ENCODE measurements around the gene USP34. TPM values are rescaled to one million over a fixed set of nuclear protein-coding genes. Genes with fewer than 3 reads are reported as not detected.
"Not testable (repeated sequence)": the region's sequence is repeated elsewhere in the genome, so short reads cannot be mapped to it uniquely, and the experiment has no call there.

USP34 gene
- total RNA-seq, 4 donors from 2014 or later, result 120 to 210 (median 157) TPM

DNA sequence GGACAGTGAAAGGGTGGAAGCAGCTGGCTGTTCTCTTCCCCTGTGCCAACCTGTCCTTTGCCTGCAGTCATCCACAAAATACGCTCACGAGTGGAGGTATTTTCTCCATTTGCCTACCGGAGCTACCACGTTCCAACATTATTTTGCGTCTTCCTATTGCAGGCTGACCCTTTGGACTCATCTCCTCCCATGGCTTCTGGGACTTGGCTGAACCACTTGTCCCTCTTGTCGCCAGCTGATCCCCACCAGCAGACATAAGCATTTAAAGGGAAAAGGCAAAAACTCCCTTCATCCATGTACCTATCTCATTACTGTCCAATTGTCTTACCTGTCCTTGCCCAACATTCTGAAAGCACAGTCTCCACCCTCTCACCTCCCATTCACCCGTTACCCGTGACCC, 295.9 kb downstream of the USP34 start:
- no peaks in the 10 kb centered on the region for H3K27me3 ChIP-seq
- H3K9me3 ChIP-seq, result no peaks in the 10 kb centered on the region
- H3K4me1 ChIP-seq, result peaks cover 2 to 30% (median 17%) of the 10 kb centered on the region in 3 donors
- ATAC-seq, result no peak
- no peak overlapping the region for H3K4me3 ChIP-seq
- TF ChIP-seq POLR2AphosphoS5 (IDR thresholded peaks at IDR 0.05) (no peak), POLR2A (IDR thresholded peaks at IDR 0.05) (no peak), EP300 (IDR thresholded peaks at IDR 0.05) (no peak)
- TF ChIP-seq, protein P1, sequence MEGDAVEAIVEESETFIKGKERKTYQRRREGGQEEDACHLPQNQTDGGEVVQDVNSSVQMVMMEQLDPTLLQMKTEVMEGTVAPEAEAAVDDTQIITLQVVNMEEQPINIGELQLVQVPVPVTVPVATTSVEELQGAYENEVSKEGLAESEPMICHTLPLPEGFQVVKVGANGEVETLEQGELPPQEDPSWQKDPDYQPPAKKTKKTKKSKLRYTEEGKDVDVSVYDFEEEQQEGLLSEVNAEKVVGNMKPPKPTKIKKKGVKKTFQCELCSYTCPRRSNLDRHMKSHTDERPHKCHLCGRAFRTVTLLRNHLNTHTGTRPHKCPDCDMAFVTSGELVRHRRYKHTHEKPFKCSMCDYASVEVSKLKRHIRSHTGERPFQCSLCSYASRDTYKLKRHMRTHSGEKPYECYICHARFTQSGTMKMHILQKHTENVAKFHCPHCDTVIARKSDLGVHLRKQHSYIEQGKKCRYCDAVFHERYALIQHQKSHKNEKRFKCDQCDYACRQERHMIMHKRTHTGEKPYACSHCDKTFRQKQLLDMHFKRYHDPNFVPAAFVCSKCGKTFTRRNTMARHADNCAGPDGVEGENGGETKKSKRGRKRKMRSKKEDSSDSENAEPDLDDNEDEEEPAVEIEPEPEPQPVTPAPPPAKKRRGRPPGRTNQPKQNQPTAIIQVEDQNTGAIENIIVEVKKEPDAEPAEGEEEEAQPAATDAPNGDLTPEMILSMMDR (IDR thresholded peaks at IDR 0.05), result no peak
- no peaks in the 10 kb centered on the region for H3K36me3 ChIP-seq
- 78 to 81% methylated on average over 7 of the region's 8 CpGs for WGBS, 2 donors (ENCODE audit: low coverage in 1 of 2)
- H3K27ac ChIP-seq, result no peak overlapping the region

DNA sequence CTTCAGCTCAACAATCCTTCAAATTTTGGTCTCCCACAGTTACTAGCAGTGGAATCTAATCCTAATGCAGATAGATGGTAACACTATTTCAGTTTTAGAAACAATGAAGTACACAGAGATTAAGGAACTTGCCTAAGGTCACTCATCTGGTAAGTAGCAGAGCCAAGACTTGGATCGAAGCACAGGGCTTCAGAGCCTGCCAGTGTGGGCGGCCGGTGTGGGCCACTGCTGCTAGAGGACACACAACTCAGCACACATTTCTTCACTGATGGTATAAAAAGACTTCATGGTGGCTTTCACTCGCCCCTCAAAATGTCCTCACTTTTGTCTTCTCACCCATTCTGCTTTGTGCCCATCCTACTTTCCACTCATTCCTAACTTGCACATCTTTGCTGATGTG, 297.8 kb downstream of the USP34 start:
- Histone ChIP-seq H3K27ac (no peak overlapping the region), H3K27me3 (no peaks in the 10 kb centered on the region), H3K4me1 (peaks cover 0 to 11% (median under 1%) of the 10 kb centered on the region in 3 donors), H3K9me3 (no peaks in the 10 kb centered on the region), H3K36me3 (peaks cover 0 to under 1% of the 10 kb centered on the region in 2 donors), H3K4me3 (no peak overlapping the region)
- no peak for ATAC-seq
- 40 to 69% methylated on average over 1 to 3 of the region's 4 CpGs for WGBS, 2 donors (ENCODE audit: low coverage in 1 of 2)
- TF ChIP-seq EP300 (IDR thresholded peaks at IDR 0.05), result no peak
- TF ChIP-seq, protein P1 (IDR thresholded peaks at IDR 0.05), result no peak
- no peak for TF ChIP-seq POLR2AphosphoS5 (IDR thresholded peaks at IDR 0.05)
- no peak for TF ChIP-seq POLR2A (IDR thresholded peaks at IDR 0.05)

DNA sequence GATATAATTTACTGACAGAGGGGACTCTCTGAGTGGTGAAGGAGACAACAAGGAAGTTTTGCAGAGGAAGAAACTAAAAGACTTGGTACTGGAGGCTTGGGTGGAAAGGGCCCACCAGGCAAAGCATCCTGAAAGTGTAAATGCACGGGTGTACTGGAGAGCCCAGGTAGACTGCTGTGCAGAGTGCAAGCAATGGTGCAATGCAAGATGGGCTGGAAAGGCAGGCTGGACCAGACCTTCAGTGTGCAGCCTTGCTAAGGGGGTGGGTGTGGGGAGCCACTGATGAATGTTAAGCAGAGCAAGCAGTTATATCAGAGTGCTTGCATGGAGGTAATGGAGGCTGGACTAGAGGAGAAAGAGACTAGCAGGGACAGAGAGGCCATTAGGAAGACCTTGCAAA, 298.2 kb downstream of the USP34 start:
- 75 to 86% methylated on average over 1 of the region's 1 CpG for WGBS, 2 donors (ENCODE audit: low coverage in 1 of 2)
- Histone ChIP-seq H3K27me3 (no peaks in the 10 kb centered on the region), H3K36me3 (peaks cover 0 to 5% of the 10 kb centered on the region in 2 donors), H3K4me1 (peaks cover 0 to 8% (median 0%) of the 10 kb centered on the region in 3 donors), H3K9me3 (no peaks in the 10 kb centered on the region), H3K4me3 (no peak overlapping the region), H3K27ac (no peak overlapping the region)
- ATAC-seq, result no peak
- TF ChIP-seq EP300 (IDR thresholded peaks at IDR 0.05), result no peak
- TF ChIP-seq, protein P1 (IDR thresholded peaks at IDR 0.05), result no peak
- TF ChIP-seq POLR2A (IDR thresholded peaks at IDR 0.05), result no peak
- no peak for TF ChIP-seq POLR2AphosphoS5 (IDR thresholded peaks at IDR 0.05)

DNA sequence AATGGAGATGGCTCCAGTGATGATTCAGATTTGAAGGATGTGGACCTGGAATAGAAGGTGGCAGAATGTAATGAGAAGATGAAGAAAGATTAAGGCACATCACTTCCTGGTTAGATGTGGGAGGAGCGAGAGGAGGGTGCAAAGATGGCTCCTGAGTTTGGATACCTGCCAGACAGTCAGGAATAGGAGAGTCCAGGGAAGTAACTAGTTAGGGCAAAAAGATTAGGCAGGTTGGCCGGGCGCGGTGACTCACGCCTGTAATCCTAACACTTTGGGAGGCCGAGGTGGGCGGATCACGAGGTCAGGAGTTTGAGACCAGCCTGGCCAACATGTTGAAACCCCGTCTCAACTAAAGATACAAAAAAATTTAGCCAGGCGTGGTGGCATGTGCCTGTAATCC, 303.3 kb downstream of the USP34 start:
- H3K27me3 ChIP-seq, result no peaks in the 10 kb centered on the region
- TF ChIP-seq POLR2A (IDR thresholded peaks at IDR 0.05) (no peak), POLR2AphosphoS5 (IDR thresholded peaks at IDR 0.05) (no peak), EP300 (IDR thresholded peaks at IDR 0.05) (no peak)
- TF ChIP-seq, protein P1 (IDR thresholded peaks at IDR 0.05), result no peak
- H3K27ac ChIP-seq, result no peak overlapping the region
- H3K4me3 ChIP-seq, result no peak overlapping the region
- no peaks in the 10 kb centered on the region for H3K9me3 ChIP-seq
- H3K36me3 ChIP-seq, result peaks cover 0 to 56% of the 10 kb centered on the region in 2 donors
- no peaks in the 10 kb centered on the region for H3K4me1 ChIP-seq
- 97 to 98% methylated on average over 8 to 9 of the region's 10 CpGs for WGBS, 2 donors (ENCODE audit: low coverage in 1 of 2)
- ATAC-seq, result no peak

DNA sequence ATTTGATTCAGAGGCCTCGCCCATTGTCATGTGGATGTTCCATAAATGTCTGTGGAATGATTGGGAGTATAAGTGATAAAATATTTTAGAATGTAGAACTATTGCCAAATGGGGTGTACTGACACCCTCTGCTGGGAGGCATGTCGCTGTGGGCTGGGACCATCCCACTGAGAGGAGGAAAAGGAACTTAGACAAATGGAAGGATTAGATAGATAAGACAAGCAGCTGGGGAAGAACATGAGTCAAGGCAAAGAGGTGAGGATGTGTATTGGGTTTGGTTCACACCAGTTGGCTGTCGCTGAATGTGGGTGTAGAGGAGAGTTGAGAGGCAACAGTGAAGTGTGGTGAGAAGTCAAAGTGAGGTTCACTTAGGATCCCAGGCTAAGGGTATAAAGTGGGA, 304.9 kb downstream of the USP34 start:
- WGBS, 2 donors (ENCODE audit: low coverage in 1 of 2), result 77 to 84% methylated on average over 3 of the region's 3 CpGs
- no peaks in the 10 kb centered on the region for H3K27me3 ChIP-seq
- H3K4me1 ChIP-seq, result no peaks in the 10 kb centered on the region
- no peak overlapping the region for H3K4me3 ChIP-seq
- H3K36me3 ChIP-seq, result peaks cover 0 to 59% of the 10 kb centered on the region in 2 donors
- no peak overlapping the region for H3K27ac ChIP-seq
- no peaks in the 10 kb centered on the region for H3K9me3 ChIP-seq
- no peak for ATAC-seq
- no peak for TF ChIP-seq POLR2A (IDR thresholded peaks at IDR 0.05)
- TF ChIP-seq, protein P1 (IDR thresholded peaks at IDR 0.05), result no peak
- no peak for TF ChIP-seq EP300 (IDR thresholded peaks at IDR 0.05)

DNA sequence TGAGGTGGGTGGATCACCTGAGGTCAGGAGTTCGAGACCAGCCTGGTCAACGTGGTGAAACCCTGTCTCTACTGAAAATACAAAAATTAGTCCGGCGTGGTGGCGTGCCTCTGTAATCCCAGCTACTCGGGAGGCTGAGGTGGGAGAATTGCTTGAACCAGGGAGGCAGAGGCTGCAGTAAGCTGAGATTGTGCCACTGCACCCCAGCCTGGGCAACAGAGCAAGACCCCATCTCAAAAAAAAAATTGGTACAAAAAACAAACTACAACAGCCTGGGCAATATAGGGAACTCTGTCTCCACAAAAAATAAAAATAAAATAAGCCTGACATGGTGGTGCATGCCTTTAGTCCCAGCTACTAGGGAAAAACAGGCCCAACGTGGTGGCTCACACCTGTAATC, 305.8 kb downstream of the USP34 start:
- H3K4me3 ChIP-seq, H3K27me3 ChIP-seq, ATAC-seq, H3K27ac ChIP-seq, H3K9me3 ChIP-seq, H3K4me1 ChIP-seq: not testable (repeated sequence)
- peaks cover 0 to 67% of the 10 kb centered on the region in 2 donors for H3K36me3 ChIP-seq
- WGBS, 2 donors (ENCODE audit: low coverage in 1 of 2), result 92 to 100% methylated on average over 1 to 6 of the region's 7 CpGs

Data from gastroesophageal sphincter (tissue), 4 donors.